Heart left ventricle (tissue), 13 donors: Measurements from ENCODE around the gene WDR74.

Experiments
- CTCF ChIP-seq, 12 donors: fragments of 200-600 bp; sonication (generic) in 4 of 12; IDR thresholded peaks; one replicate each; pipeline versions ENCODE4 v1.5.0 to v1.8.0; 2018 to 2022; ENCODE audit warnings: antibody characterized with exemption in 12 of 12, mild to moderate bottlenecking in 5 of 12
- POLR2A ChIP-seq, 2 donors: fragments of 450-650 bp; IDR thresholded peaks; one replicate each; pipeline ENCODE4 v1.6.1; 2017; ENCODE audit warnings: antibody characterized with exemption in 2 of 2, mild to moderate bottlenecking in 2 of 2, moderate library complexity in 2 of 2
- donor health status: ischemic (EF 13 %, LVEDD 7.1; RV severe dilation, severe dysfunction).
- donor health status: DM: no; HTN: yes; CAD: no.
- donor health status: DM: no; HTN: no; CAD: no.
- donor health status: ischemic (EF 25% LVEDD 6.9; RV normal size, moderate dysfunction).
- donor health status: ischemic (EF 25% LVEDD 5.7; RV mildly dilated, moderate dysfunction).
- donor health status: ischemic (EF 35%, LVEDD 5.7; RV mildly dilated, moderate dysfunction).
- donor health status: nonischemic (EF 11% LVEDD 7.7; RV severe dilation, severe dysfunction).
- donor health status: DM: yes; HTN: yes; CAD: no.
- donor health status: PGD.
- donor health status: ischemic (EF 29% LVEDD 5.4; RV normal size, mild dysfunction).
- donor health status: nonischemic (EF 23%, LVEDD 6.1; RV moderate dilation, normal function).

DNA sequence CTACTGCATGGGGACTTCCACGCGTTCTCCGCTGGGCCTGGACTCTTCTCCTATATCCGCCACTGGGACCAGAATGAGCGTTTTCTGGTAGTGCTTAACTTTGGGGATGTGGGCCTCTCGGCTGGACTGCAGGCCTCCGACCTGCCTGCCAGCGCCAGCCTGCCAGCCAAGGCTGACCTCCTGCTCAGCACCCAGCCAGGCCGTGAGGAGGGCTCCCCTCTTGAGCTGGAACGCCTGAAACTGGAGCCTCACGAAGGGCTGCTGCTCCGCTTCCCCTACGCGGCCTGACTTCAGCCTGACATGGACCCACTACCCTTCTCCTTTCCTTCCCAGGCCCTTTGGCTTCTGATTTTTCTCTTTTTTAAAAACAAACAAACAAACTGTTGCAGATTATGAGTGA lies 49.0 kb upstream of the WDR74 start:
- TF ChIP-seq POLR2A (IDR thresholded peaks at IDR 0.05) (no peak), CTCF (IDR thresholded peaks at IDR 0.05) (no peak)
